ENCODE data around the gene ARHGEF28. TPM values are rescaled to one million over a fixed set of nuclear protein-coding genes. Genes with fewer than 3 reads are reported as not detected.

The ARHGEF28 gene
- total and polyA plus RNA-seq, 2 of the 4 experiments (the other 2 are of a cell fraction): 3.6 to 16.0 TPM

DNA sequence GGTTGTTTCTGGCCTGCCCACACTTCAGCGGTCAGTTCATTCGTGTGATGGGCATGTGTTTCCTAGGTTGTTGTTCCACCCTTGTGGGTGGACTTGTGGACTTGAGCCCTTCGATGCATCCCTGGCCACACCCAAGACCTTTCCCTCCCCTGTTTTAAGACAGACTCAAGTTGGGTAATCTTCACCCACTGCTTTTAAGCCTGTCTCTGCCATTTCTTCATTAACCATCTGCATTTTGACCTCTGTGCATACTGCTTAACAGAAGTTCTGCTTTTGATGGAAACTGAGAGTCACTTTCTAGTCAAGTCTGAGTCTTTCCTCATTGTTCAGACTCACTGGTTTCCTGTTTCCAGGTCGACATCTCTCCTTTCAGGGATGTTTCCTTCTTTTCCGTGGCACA is 233.7 kb downstream of the ARHGEF28 start:
- WGBS, 2 experiments (ENCODE audit: extremely low coverage in 2 of 2, insufficient read length in 1 of 2): no CpG with 5 or more reads among the region's 5 CpGs
- in situ Hi-C loops (cut with MboI; ENCODE audit: low sequenced_read_pairs): no loop called here
- no peak overlapping the region for H3K4ac ChIP-seq (ENCODE audit: low read depth, low read length)
- no peak overlapping the region for H4K5ac ChIP-seq (ENCODE audit: low read depth, low read length)
- no peak for ATAC-seq (ENCODE audit: low read depth)
- H3K27me3 ChIP-seq (ENCODE audit: control insufficient read depth, insufficient read depth, low read length): no peaks in the 10 kb centered on the region
- no peak overlapping the region for H3K4me2 ChIP-seq (ENCODE audit: low read depth, low read length)
- H3K4me1 ChIP-seq (ENCODE audit: control insufficient read depth, insufficient read depth, low read length): peaks cover 2% of the 10 kb centered on the region
- no peak overlapping the region for H2AK9ac ChIP-seq (replicated peaks; ENCODE audit: low read depth, low read length, poor library complexity)
- TF ChIP-seq, protein P1, sequence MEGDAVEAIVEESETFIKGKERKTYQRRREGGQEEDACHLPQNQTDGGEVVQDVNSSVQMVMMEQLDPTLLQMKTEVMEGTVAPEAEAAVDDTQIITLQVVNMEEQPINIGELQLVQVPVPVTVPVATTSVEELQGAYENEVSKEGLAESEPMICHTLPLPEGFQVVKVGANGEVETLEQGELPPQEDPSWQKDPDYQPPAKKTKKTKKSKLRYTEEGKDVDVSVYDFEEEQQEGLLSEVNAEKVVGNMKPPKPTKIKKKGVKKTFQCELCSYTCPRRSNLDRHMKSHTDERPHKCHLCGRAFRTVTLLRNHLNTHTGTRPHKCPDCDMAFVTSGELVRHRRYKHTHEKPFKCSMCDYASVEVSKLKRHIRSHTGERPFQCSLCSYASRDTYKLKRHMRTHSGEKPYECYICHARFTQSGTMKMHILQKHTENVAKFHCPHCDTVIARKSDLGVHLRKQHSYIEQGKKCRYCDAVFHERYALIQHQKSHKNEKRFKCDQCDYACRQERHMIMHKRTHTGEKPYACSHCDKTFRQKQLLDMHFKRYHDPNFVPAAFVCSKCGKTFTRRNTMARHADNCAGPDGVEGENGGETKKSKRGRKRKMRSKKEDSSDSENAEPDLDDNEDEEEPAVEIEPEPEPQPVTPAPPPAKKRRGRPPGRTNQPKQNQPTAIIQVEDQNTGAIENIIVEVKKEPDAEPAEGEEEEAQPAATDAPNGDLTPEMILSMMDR (conservative IDR thresholded peaks at IDR 0.05; ENCODE audit: low read depth, low read length): no peak
- TF ChIP-seq MXI1 (IDR thresholded peaks at IDR 0.05; ENCODE audit: borderline replicate concordance, low read depth, low read length): no peak
- TF ChIP-seq RFX5 (IDR thresholded peaks at IDR 0.05; ENCODE audit: low read depth, low read length): no peak
- TF ChIP-seq, protein P2, sequence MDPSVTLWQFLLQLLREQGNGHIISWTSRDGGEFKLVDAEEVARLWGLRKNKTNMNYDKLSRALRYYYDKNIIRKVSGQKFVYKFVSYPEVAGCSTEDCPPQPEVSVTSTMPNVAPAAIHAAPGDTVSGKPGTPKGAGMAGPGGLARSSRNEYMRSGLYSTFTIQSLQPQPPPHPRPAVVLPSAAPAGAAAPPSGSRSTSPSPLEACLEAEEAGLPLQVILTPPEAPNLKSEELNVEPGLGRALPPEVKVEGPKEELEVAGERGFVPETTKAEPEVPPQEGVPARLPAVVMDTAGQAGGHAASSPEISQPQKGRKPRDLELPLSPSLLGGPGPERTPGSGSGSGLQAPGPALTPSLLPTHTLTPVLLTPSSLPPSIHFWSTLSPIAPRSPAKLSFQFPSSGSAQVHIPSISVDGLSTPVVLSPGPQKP (IDR thresholded peaks at IDR 0.05; ENCODE audit: borderline replicate concordance, low read depth, low read length): no peak
- no peak for TF ChIP-seq MAZ (IDR thresholded peaks at IDR 0.05; ENCODE audit: borderline replicate concordance, low read depth, low read length)
- TF ChIP-seq CHD1 (IDR thresholded peaks at IDR 0.05; ENCODE audit: low read depth, low read length): no peak
- TF ChIP-seq RAD21 (IDR thresholded peaks at IDR 0.05; ENCODE audit: low read length): no peak
- no peak for TF ChIP-seq NFE2L2 (IDR thresholded peaks at IDR 0.05; ENCODE audit: low read depth, low read length)
- no peak for TF ChIP-seq SMC3 (IDR thresholded peaks at IDR 0.05; ENCODE audit: low read depth, low read length)
- TF ChIP-seq, protein P3, sequence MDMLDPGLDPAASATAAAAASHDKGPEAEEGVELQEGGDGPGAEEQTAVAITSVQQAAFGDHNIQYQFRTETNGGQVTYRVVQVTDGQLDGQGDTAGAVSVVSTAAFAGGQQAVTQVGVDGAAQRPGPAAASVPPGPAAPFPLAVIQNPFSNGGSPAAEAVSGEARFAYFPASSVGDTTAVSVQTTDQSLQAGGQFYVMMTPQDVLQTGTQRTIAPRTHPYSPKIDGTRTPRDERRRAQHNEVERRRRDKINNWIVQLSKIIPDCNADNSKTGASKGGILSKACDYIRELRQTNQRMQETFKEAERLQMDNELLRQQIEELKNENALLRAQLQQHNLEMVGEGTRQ (IDR thresholded peaks at IDR 0.05; ENCODE audit: low read depth, low read length): no peak
- H3K36me3 ChIP-seq (ENCODE audit: control insufficient read depth, insufficient read depth, low read length): peaks cover 3% of the 10 kb centered on the region
- intact Hi-C loops (cut with micrococcal nuclease): no loop called here
- no peak overlapping the region for H4K8ac ChIP-seq (ENCODE audit: low read depth in 2 of 2, low read length in 2 of 2)
- H2BK20ac ChIP-seq (ENCODE audit: low read depth, low read length): no peak overlapping the region
- no TSS peak for BruUV-seq (replicated peaks)
- H4K20me1 ChIP-seq (ENCODE audit: insufficient read depth, low read length): no peaks in the 10 kb centered on the region
- H2BK15ac ChIP-seq (ENCODE audit: low read depth, low read length): no peak overlapping the region
- no peak for DNase-seq
- H3K9ac ChIP-seq (ENCODE audit: low read depth, low read length): no peak overlapping the region
- H3K18ac ChIP-seq (ENCODE audit: low read depth, low read length): no peak overlapping the region
- no peak overlapping the region for H2AFZ ChIP-seq (replicated peaks; ENCODE audit: low read length, poor library complexity)
- no peak overlapping the region for H3K4me3 ChIP-seq (ENCODE audit: insufficient read depth, low read depth, low read length)
- H2BK120ac ChIP-seq (ENCODE audit: low read depth, low read length): no peak overlapping the region
- no peak overlapping the region for H3K27ac ChIP-seq (ENCODE audit: insufficient read depth, low read length)
- no peaks in the 10 kb centered on the region for H3K9me3 ChIP-seq (ENCODE audit: control insufficient read depth, insufficient read depth, low read length)
- POLR2A ChIA-PET (ENCODE audit: unreplicated experiment): no interaction called here
- no peak overlapping the region for H3K23ac ChIP-seq (ENCODE audit: low read depth, low read length)
- dilution Hi-C loops (cut with HindIII; ENCODE audit: low sequenced_read_pairs, unreplicated experiment): no loop called here
- H4K91ac ChIP-seq (ENCODE audit: insufficient read depth, low read depth, low read length): no peak overlapping the region
- H3K14ac ChIP-seq (replicated peaks; ENCODE audit: low read depth, low read length): no peak overlapping the region; the same call in 1 of the 2 replicates
- no peak overlapping the region for H2AK5ac ChIP-seq (ENCODE audit: low read depth, low read length)
- no peak overlapping the region for H3K56ac ChIP-seq (ENCODE audit: extremely low read depth, insufficient read depth, low read length)
- H2BK5ac ChIP-seq (ENCODE audit: low read depth, low read length, poor library complexity, severe bottlenecking): no peak overlapping the region
- CTCF ChIA-PET: no interaction called here
- H3K79me1 ChIP-seq (ENCODE audit: low read depth in 1 of 2, low read length in 2 of 2): no peaks in the 10 kb centered on the region; a peak in 1 of 4 replicates
- H3K9me1 ChIP-seq (ENCODE audit: insufficient read depth, low read length): peaks cover 4% of the 10 kb centered on the region
